RWPE1 (cell line): ENCODE measurements around the gene IFT122.

Experiments used
- CTCF ChIA-PET: fragments of 350-600 bp; sonication (Branson Sonifier 250); formaldehyde crosslinking; extraction: SDS; loops from one replicate; lab custom pipeline; 2021; lab: Yijun Ruan, JAX
- POLR2A ChIA-PET: fragments of 400-600 bp; formaldehyde crosslinking; extraction: SDS; loops from one replicate; lab custom pipeline; 2020; ENCODE audit warnings: antibody characterized with exemption; ENCODE audit not compliant: low non-redundant PET; lab: Yijun Ruan, JAX
- DNase-seq: peaks from one replicate; pipeline ENCODE4 v3.0.0; 2012; ENCODE audit warnings: low spot score
- H3K27ac ChIP-seq: fragments of 450-650 bp; 2 replicates; pipeline ENCODE4 v1.5.1; 2017
- TF ChIP-seq, protein P1 (sequence below): fragments of 450-650 bp; conservative IDR thresholded peaks from 2 replicates; pipeline ENCODE4 v1.5.1; 2017; ENCODE audit warnings: low read depth, mild to moderate bottlenecking

IFT122 gene

DNA sequence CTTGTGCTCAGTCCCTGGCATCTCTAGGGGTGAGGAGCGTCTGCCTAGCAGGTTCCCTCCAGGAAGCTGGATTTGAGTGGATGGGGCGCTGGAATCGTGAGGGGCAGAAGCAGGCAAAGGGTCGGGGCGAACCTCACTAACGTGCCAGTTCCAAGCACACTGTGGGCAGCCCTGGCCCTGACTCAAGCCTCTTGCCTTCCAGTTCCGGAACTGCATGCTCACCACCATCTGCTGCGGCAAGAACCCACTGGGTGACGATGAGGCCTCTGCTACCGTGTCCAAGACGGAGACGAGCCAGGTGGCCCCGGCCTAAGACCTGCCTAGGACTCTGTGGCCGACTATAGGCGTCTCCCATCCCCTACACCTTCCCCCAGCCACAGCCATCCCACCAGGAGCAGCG is 93.4 kb downstream of the IFT122 start:
- ChIA-PET POLR2A (no interaction called here), CTCF (interaction anchor here (0.7 kb wide), 1 partner anchor 16 kb away, joined by 3 read pairs; no protein-coding TSS in a partner anchor)
- no peak overlapping the region for H3K27ac ChIP-seq
- DNase-seq = no peak
- TF ChIP-seq, protein P1, sequence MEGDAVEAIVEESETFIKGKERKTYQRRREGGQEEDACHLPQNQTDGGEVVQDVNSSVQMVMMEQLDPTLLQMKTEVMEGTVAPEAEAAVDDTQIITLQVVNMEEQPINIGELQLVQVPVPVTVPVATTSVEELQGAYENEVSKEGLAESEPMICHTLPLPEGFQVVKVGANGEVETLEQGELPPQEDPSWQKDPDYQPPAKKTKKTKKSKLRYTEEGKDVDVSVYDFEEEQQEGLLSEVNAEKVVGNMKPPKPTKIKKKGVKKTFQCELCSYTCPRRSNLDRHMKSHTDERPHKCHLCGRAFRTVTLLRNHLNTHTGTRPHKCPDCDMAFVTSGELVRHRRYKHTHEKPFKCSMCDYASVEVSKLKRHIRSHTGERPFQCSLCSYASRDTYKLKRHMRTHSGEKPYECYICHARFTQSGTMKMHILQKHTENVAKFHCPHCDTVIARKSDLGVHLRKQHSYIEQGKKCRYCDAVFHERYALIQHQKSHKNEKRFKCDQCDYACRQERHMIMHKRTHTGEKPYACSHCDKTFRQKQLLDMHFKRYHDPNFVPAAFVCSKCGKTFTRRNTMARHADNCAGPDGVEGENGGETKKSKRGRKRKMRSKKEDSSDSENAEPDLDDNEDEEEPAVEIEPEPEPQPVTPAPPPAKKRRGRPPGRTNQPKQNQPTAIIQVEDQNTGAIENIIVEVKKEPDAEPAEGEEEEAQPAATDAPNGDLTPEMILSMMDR = no peak

DNA sequence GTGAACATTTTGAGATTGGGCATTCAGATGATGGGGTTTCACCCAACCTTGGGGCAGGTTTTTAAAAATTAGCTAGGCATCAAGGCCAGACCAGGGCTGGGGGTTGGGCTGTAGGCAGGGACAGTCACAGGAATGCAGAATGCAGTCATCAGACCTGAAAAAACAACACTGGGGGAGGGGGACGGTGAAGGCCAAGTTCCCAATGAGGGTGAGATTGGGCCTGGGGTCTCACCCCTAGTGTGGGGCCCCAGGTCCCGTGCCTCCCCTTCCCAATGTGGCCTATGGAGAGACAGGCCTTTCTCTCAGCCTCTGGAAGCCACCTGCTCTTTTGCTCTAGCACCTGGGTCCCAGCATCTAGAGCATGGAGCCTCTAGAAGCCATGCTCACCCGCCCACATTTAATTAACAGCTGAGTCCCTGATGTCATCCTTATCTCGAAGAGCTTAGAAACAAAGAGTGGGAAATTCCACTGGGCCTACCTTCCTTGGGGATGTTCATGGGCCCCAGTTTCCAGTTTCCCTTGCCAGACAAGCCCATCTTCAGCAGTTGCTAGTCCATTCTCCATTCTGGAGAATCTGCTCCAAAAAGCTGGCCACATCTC is 94.5 kb downstream of the IFT122 start:
- ChIA-PET CTCF (no interaction called here), POLR2A (no interaction called here)
- H3K27ac ChIP-seq = no peak overlapping the region
- TF ChIP-seq, protein P1 = no peak
- no peak for DNase-seq

DNA sequence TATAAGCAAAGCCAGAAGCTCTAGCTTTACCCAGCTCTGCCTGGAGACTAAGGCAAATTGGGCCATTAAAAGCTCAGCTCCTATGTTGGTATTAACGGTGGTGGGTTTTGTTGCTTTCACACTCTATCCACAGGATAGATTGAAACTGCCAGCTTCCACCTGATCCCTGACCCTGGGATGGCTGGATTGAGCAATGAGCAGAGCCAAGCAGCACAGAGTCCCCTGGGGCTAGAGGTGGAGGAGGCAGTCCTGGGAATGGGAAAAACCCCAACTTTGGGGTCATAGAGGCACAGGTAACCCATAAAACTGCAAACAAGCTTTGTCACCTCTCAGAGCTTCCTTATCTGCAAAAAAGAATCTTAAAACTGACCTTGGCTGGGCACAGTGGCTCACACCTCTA is 95.1 kb downstream of the IFT122 start:
- POLR2A ChIA-PET = no interaction called here

DNA sequence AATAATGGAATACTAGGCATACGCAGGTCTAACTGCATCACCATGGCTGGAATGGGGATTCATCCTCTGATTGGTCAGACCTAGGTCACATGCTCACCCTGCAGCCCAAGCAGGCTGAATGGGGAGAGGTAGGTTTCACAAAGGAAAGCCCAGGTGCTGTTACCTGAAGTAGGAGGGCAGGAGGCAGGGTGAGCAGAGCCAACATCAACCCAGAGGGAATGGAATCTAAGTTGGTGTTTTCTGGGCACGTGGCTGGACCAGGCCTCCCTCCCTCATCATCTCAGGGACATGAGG is 96.3 kb downstream of the IFT122 start:
- ChIA-PET POLR2A (no interaction called here), CTCF (no interaction called here)
- TF ChIP-seq, protein P1 = no peak
- no peak overlapping the region for H3K27ac ChIP-seq
- DNase-seq = no peak

More for the DNA sequence above, 95.1 kb downstream of the IFT122 start:
- H3K27ac ChIP-seq = no peak overlapping the region
- CTCF ChIA-PET = interaction anchor here (0.5 kb wide), 1 partner anchor 425 kb away, joined by 3 read pairs; no protein-coding TSS in a partner anchor
- TF ChIP-seq, protein P1 = no peak
- no peak for DNase-seq

DNA sequence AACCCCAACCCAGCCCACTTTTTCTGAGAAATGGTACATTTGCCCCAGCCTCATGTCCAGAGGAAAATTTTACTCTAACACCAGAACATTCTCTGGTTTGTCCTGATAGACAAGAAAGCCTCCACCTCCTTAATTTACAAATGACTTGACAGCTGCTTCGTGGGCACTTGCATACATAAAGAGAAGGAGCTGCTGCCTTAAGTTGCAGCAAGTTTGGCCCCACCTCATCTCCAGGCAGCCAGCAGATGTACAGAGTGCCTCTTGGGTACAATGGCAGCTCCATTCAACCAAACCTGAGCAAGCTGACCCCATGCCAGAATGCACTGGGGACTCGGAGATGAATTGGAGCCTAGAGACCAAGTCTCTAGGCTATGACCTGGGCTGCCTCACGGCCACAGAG is 96.8 kb downstream of the IFT122 start:
- POLR2A ChIA-PET = no interaction called here

DNA sequence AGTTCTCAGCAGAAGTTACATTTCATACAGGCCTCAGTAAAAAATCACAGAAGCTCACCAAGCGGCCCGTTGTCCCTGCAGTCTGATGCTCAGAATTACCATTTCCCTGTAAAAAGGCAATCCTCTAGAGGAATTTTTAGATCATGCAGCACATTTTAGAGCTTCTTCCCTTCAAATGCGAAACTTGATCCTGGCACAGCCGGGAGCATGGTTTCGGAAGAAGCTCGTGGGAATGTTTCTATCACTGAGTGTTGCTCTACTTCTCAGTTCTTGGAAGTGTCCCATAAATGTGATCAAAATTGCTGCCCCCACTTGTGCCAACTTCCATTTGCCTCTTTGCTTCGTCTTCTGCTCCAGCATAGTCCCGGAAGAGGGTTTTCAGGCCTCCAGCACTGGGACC is 99.2 kb downstream of the IFT122 start:
- CTCF ChIA-PET = no interaction called here
- no peak overlapping the region for H3K27ac ChIP-seq
- no peak for DNase-seq
- TF ChIP-seq, protein P1 = no peak
- POLR2A ChIA-PET = no interaction called here

More for the DNA sequence above, 96.8 kb downstream of the IFT122 start:
- no peak overlapping the region for H3K27ac ChIP-seq
- TF ChIP-seq, protein P1 = no peak
- CTCF ChIA-PET = no interaction called here
- DNase-seq = no peak
